Astrocyte of the spinal cord (primary cell): ENCODE results near the gene AKAP12.

Experiments
- DNase-seq: peaks from one replicate; pipeline ENCODE4 v3.0.0; 2011; ENCODE audit warnings: low read depth, low spot score
- H3K4me3 ChIP-seq: 2 replicates; pipeline ENCODE4 v1.5.1; 2011; ENCODE audit warnings: low read depth, mild to moderate bottlenecking, low read length, moderate library complexity
- CTCF ChIP-seq: IDR thresholded peaks from 2 replicates; pipeline ENCODE4 v1.5.1; 2012; ENCODE audit warnings: low read depth, mild to moderate bottlenecking, low read length, inconsistent platforms
- in situ Hi-C: cut with HindIII; loops from 2 replicates; pipeline ENCODE4 v1.10.0; 2017; ENCODE audit warnings: low sequenced_read_pairs

Gene AKAP12

GRCh38 chr6:151239603-151240035 is at the start of gene AKAP12:
Gene AKAP12 (plus strand): TSS chr6:151239967. CDS start chr6:151240563, 596 bp downstream.
- DNase-seq = no peak
- no peak for TF ChIP-seq CTCF
- H3K4me3 ChIP-seq = peak within 1 kb of the TSS; percentile 81
- in situ Hi-C loops = no loop called here

GRCh38 chr6:151191527-151191926 is 48.2 kb upstream of the AKAP12 start:
- in situ Hi-C loops = no loop called here
- TF ChIP-seq CTCF = no peak

GRCh38 chr6:151196555-151196954 is 43.2 kb upstream of the AKAP12 start:
- no peak for DNase-seq
- no peak for TF ChIP-seq CTCF
- no peak overlapping the region for H3K4me3 ChIP-seq
- in situ Hi-C loops = no loop called here

More at GRCh38 chr6:151191527-151191926, 48.2 kb upstream of the AKAP12 start:
- no peak overlapping the region for H3K4me3 ChIP-seq
- no peak for DNase-seq

- no peak for DNase-seq
- in situ Hi-C loops = no loop called here
- no peak overlapping the region for H3K4me3 ChIP-seq
- TF ChIP-seq CTCF = no peak
Observed at GRCh38 chr6:151197556-151197955, 42.2 kb upstream of the AKAP12 start.

- H3K4me3 ChIP-seq = no peak overlapping the region
- in situ Hi-C loops = no loop called here
- no peak for DNase-seq
- TF ChIP-seq CTCF = no peak
Observed at GRCh38 chr6:151199991-151200390, 39.8 kb upstream of the AKAP12 start.

GRCh38 chr6:151205721-151206600 is 33.8 kb upstream of the AKAP12 start:
- DNase-seq = no peak
- in situ Hi-C loops = no loop called here
- no peak for TF ChIP-seq CTCF

More at GRCh38 chr6:151205721-151206600, 33.8 kb upstream of the AKAP12 start:
- H3K4me3 ChIP-seq = no peak overlapping the region
